GM21619 (cell line): ENCODE data around the gene SLC35G1.

Experiments used
- ATAC-seq: cut with Tn5 transposase; IDR thresholded peaks from one replicate; pipeline ENCODE4 v1.9.1; 2021; ENCODE audit not compliant: unreplicated experiment

SLC35G1 gene

GRCh38 chr10:93875032-93875358 lies 18.8 kb upstream of the SLC35G1 start:
- ATAC-seq: no peak

- ATAC-seq: no peak
These were observed 17.4 kb upstream of the SLC35G1 start for GRCh38 chr10:93876381-93876780.

- ATAC-seq: no peak
These were observed 14.5 kb upstream of the SLC35G1 start for GRCh38 chr10:93879273-93879672.

- ATAC-seq: no peak
These were observed 969 bp downstream of the SLC35G1 start for GRCh38 chr10:93894516-93895378.

GRCh38 chr10:93897070-93897780 lies 3.4 kb downstream of the SLC35G1 start:
- no peak for ATAC-seq

GRCh38 chr10:93899109-93899508 lies 5.3 kb downstream of the SLC35G1 start:
- no peak for ATAC-seq

- ATAC-seq: no peak
These were observed 9.3 kb downstream of the SLC35G1 start for GRCh38 chr10:93903051-93903450.

- no peak for ATAC-seq
These were observed 11.1 kb downstream of the SLC35G1 start for GRCh38 chr10:93904901-93905300.

- no peak for ATAC-seq
These were observed 13.3 kb downstream of the SLC35G1 start for GRCh38 chr10:93907059-93907458.

- ATAC-seq: no peak
These were observed 18.1 kb downstream of the SLC35G1 start for GRCh38 chr10:93911866-93912265.

- no peak for ATAC-seq
These were observed 18.7 kb downstream of the SLC35G1 start for GRCh38 chr10:93912444-93912843.

- ATAC-seq: no peak
These were observed 19.9 kb downstream of the SLC35G1 start for GRCh38 chr10:93913706-93914105.

GRCh38 chr10:93915598-93915997 lies 21.8 kb downstream of the SLC35G1 start:
- no peak for ATAC-seq

- no peak for ATAC-seq
These were observed 22.7 kb downstream of the SLC35G1 start for GRCh38 chr10:93916257-93917063.

- ATAC-seq: no peak
These were observed 23.2 kb downstream of the SLC35G1 start for GRCh38 chr10:93917064-93917391.

GRCh38 chr10:93917821-93918220 lies 24.0 kb downstream of the SLC35G1 start:
- no peak for ATAC-seq

- no peak for ATAC-seq
These were observed 27.6 kb downstream of the SLC35G1 start for GRCh38 chr10:93921338-93921737.

- ATAC-seq: no peak
These were observed 32.8 kb downstream of the SLC35G1 start for GRCh38 chr10:93926613-93927012.

GRCh38 chr10:93938140-93938539 lies 44.4 kb downstream of the SLC35G1 start:
- ATAC-seq: no peak

GRCh38 chr10:93940881-93941280 lies 47.1 kb downstream of the SLC35G1 start:
- ATAC-seq: no peak

- no peak for ATAC-seq
These were observed 47.8 kb downstream of the SLC35G1 start for GRCh38 chr10:93941606-93942005.

- no peak for ATAC-seq
These were observed 52.0 kb downstream of the SLC35G1 start for GRCh38 chr10:93945819-93946218.
